Left ventricle myocardium inferior (tissue), 1 donor: ENCODE data around the gene ERC1. TPM values are rescaled to one million over a fixed set of nuclear protein-coding genes. Genes with fewer than 3 reads are reported as not detected.

ENCODE experiments used
- DNase-seq: peaks from one replicate; pipeline ENCODE4 v3.0.0-alpha.2; 2020
- H3K27ac ChIP-seq: fragments of 200-600 bp; replicated peaks from 2 replicates; pipeline ENCODE4 v1.8.0; 2021
- H3K27me3 ChIP-seq: fragments of 200-600 bp; 2 replicates; pipeline ENCODE4 v1.8.0; 2021; ENCODE audit warnings: low read depth
- H3K36me3 ChIP-seq: fragments of 200-600 bp; 2 replicates; pipeline ENCODE4 v1.8.0; 2021
- H3K4me1 ChIP-seq: fragments of 200-600 bp; 2 replicates; pipeline ENCODE4 v1.8.0; 2021
- H3K4me3 ChIP-seq: fragments of 200-600 bp; 2 replicates; pipeline ENCODE4 v1.8.0; 2021; ENCODE audit warnings: mild to moderate bottlenecking, moderate library complexity
- H3K9me3 ChIP-seq: fragments of 200-600 bp; replicated peaks from 2 replicates; pipeline ENCODE4 v1.8.0; 2021
- CTCF ChIP-seq: fragments of 200-600 bp; IDR thresholded peaks from 2 replicates; pipeline ENCODE4 v1.8.0; 2021; ENCODE audit warnings: antibody characterized with exemption, mild to moderate bottlenecking, borderline replicate concordance
- intact Hi-C: fragments of 100-400 bp; cut with micrococcal nuclease; formaldehyde crosslinking; loops from one replicate; pipeline ENCODE4 v1.11.0; 2022
- total RNA-seq: library from RNA; stranded (reverse); fragmentation: NEBNext Ultra II Directional; extraction: Animal tissue kit (Norgen Biotek cat#: 25700); gene quantifications from one replicate; pipeline ENCODE4 v1.2.1, GENCODE V29; 2021
- donor health status: DM: no; HTN: yes; CAD: no; lungs with severe emphysema.

The ERC1 gene
- total RNA-seq, 1 donor from 2014 or later: 50.8 TPM

DNA sequence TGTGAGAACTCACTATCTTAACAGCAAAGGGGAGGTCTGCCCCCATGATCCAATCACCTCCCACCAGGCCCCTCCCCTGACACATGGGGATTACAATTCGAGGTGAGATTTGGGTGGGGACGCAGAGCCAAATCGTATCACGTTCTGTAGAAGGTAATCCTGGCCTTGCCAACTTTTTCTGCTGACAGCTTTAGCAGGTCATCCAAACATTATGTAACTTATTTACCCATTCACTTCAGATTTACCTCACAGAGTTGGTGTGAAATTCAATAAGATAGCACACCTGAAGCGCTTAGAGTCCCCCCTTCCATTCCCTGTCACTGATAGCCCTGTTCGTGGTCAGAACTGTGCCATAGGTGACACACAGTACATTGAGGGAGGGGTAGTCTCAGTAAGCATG, 384.3 kb downstream of the ERC1 start:
- intact Hi-C loops: no loop called here
- Histone ChIP-seq H3K4me1 (peaks cover under 1% of the 10 kb centered on the region), H3K27me3 (no peaks in the 10 kb centered on the region), H3K4me3 (no peak overlapping the region), H3K36me3 (peaks cover 30% of the 10 kb centered on the region), H3K27ac (no peak overlapping the region), H3K9me3 (no peaks in the 10 kb centered on the region)
- no peak for TF ChIP-seq CTCF
- no peak for DNase-seq

- no peak overlapping the region for H3K27ac ChIP-seq
- intact Hi-C loops: no loop called here
Measured at GRCh38 chr12:1377117-1377516, 386.1 kb downstream of the ERC1 start.

DNA sequence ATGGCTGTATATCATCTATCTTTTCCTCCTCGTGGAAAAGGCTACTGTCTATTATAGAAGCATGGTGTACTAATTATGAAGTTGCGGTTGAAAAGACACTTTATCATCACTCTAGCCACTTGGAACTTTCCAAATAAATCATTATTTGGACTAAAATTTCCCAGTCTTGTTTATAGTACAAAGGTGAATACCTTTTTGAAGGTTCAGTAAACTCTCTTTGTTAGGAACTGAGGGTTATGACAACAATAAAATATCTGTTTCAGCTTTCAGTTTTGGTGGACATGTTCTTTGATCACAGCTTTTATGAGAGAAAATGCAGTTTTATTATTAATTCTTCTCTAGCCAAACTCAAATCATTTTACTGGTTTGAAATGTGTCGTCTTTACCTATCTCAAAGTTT, 386.7 kb downstream of the ERC1 start:
- intact Hi-C loops: no loop called here
- Histone ChIP-seq H3K4me1 (no peaks in the 10 kb centered on the region), H3K27me3 (no peaks in the 10 kb centered on the region), H3K27ac (no peak overlapping the region), H3K9me3 (no peaks in the 10 kb centered on the region), H3K36me3 (peaks cover 21% of the 10 kb centered on the region), H3K4me3 (no peak overlapping the region)
- no peak for TF ChIP-seq CTCF
- no peak for DNase-seq

More at GRCh38 chr12:1377117-1377516, 386.1 kb downstream of the ERC1 start:
- no peak overlapping the region for H3K4me3 ChIP-seq
- TF ChIP-seq CTCF: no peak
- no peaks in the 10 kb centered on the region for H3K27me3 ChIP-seq
- DNase-seq: no peak
- H3K4me1 ChIP-seq: no peaks in the 10 kb centered on the region
- H3K36me3 ChIP-seq: peaks cover 26% of the 10 kb centered on the region
- H3K9me3 ChIP-seq: no peaks in the 10 kb centered on the region

DNA sequence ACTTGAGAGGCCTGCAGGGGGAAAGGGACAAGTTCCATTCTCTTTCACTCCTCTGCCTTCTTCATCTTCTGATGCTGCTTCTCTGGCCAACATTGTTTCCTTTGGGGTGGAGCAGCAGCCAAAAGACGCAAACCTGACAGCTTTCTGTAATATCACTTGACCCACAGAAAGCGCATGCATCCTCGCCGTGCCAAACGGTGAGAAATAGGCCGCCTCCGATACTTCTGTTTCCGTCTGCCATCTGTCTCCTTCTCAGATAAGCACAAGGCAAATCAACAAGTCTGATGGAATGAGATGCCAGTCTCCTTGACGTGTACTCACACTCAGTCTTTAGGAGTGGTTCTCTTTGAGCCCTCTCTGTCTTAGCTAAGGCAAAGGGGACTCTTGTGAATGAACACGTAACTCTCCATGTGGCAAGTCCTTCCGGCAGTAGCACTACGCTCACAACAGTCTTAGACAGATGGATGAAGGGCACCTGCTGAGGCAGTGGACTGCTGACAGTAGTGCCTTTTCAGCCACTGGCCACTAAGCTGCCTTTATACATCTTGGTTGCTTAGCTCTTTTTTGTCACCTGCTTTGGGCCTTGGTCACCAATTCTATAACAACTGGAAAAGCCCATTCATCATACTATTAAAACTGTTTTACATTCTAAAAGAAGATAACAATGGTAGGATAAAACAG, 389.3 kb downstream of the ERC1 start:
- no peak for DNase-seq
- Histone ChIP-seq H3K36me3 (peaks cover 21% of the 10 kb centered on the region), H3K9me3 (no peaks in the 10 kb centered on the region), H3K4me3 (no peak overlapping the region), H3K27me3 (no peaks in the 10 kb centered on the region), H3K4me1 (no peaks in the 10 kb centered on the region), H3K27ac (no peak overlapping the region)
- intact Hi-C loops: no loop called here
- TF ChIP-seq CTCF: no peak

GRCh38 chr12:1382151-1382550, 391.1 kb downstream of the ERC1 start:
- Histone ChIP-seq H3K27me3 (no peaks in the 10 kb centered on the region), H3K27ac (no peak overlapping the region), H3K36me3 (peaks cover 7% of the 10 kb centered on the region), H3K4me1 (no peaks in the 10 kb centered on the region), H3K4me3 (no peak overlapping the region), H3K9me3 (no peaks in the 10 kb centered on the region)
- no peak for TF ChIP-seq CTCF
- no peak for DNase-seq
- intact Hi-C loops: no loop called here
